Neural cell (in vitro differentiated cells): Measurements from ENCODE around the gene LLGL2. TPM values are rescaled to one million over a fixed set of nuclear protein-coding genes. Genes with fewer than 3 reads are reported as not detected.

ENCODE experiments used
- H2AFZ ChIP-seq: fragments of 200-600, 300-800 bp; sonication (generic), shearing (Covaris generic); 2 replicates; pipeline ENCODE4 v1.6.0; 2014; ENCODE audit warnings: low read depth, mild to moderate bottlenecking, antibody characterized with exemption, low read length, moderate library complexity
- H3F3A ChIP-seq: fragments of 200-600 bp; shearing (Covaris generic); 2 replicates; pipeline ENCODE4 v1.6.1; 2016; ENCODE audit warnings: mild to moderate bottlenecking, moderate library complexity, mixed read lengths, antibody characterized with exemption, low read length; ENCODE audit not compliant: insufficient read depth, poor library complexity, severe bottlenecking
- H3K27ac ChIP-seq: fragments of 200-600, 300-800 bp; sonication (generic), shearing (Covaris generic); 2 replicates; pipeline ENCODE4 v1.5.1; 2014; ENCODE audit warnings: mild to moderate bottlenecking, low read length, moderate library complexity
- H3K27me3 ChIP-seq: fragments of 300-800, 200-600 bp; sonication (generic), shearing (Covaris generic); 2 replicates; pipeline ENCODE4 v1.6.0; 2014; ENCODE audit warnings: mild to moderate bottlenecking, low read depth, low read length, moderate library complexity; ENCODE audit not compliant: insufficient read depth
- H3K36me3 ChIP-seq: fragments of 300-800, 200-600 bp; sonication (generic), shearing (Covaris generic); 2 replicates; pipeline ENCODE4 v1.5.1; 2014; ENCODE audit warnings: mild to moderate bottlenecking, antibody characterized with exemption, low read length, moderate library complexity; ENCODE audit not compliant: insufficient read depth
- H3K4me2 ChIP-seq: fragments of 300-800, 200-600 bp; sonication (generic), shearing (Covaris generic); 2 replicates; pipeline ENCODE4 v1.6.0; 2014; ENCODE audit warnings: mild to moderate bottlenecking, low read length
- H3K4me3 ChIP-seq: fragments of 300-800, 200-600 bp; sonication (generic), shearing (Covaris generic); 2 replicates; pipeline ENCODE4 v1.5.1; 2014; ENCODE audit warnings: mild to moderate bottlenecking, low read length, moderate library complexity
- H3K79me2 ChIP-seq: fragments of 200-600 bp; shearing (Covaris generic); replicated peaks from 2 replicates; pipeline ENCODE4 v1.6.0; 2014; ENCODE audit warnings: mild to moderate bottlenecking, low read length, moderate library complexity; ENCODE audit not compliant: insufficient read depth
- H3K9ac ChIP-seq: fragments of 300-800, 200-600 bp; sonication (generic), shearing (Covaris generic); 2 replicates; pipeline ENCODE4 v1.6.1; 2016; ENCODE audit warnings: mild to moderate bottlenecking, low read length, mixed read lengths
- H3K9me2 ChIP-seq: fragments of 200-600 bp; shearing (Covaris generic); 2 replicates; pipeline ENCODE4 v1.6.1; 2016; ENCODE audit warnings: mild to moderate bottlenecking, low read length, mixed read lengths; ENCODE audit not compliant: insufficient read depth
- H3K9me3 ChIP-seq: fragments of 200-600, 300-800 bp; sonication (generic), shearing (Covaris generic); 2 replicates; pipeline ENCODE4 v1.6.1; 2016; ENCODE audit warnings: mild to moderate bottlenecking, mixed run types, low read length, moderate library complexity, mixed read lengths
- H4K20me1 ChIP-seq: fragments of 200-600 bp; shearing (Covaris generic); 2 replicates; pipeline ENCODE4 v1.6.1; 2016; ENCODE audit warnings: mild to moderate bottlenecking, mixed run types; ENCODE audit not compliant: insufficient read depth
- CTCF ChIP-seq: fragments of 450-650 bp; IDR thresholded peaks from 2 replicates; pipeline ENCODE4 v1.5.1; 2014; ENCODE audit warnings: antibody characterized with exemption, mild to moderate bottlenecking, moderate library complexity; ENCODE audit not compliant: poor library complexity, severe bottlenecking
- EP300 ChIP-seq: fragments of 450-650 bp; conservative IDR thresholded peaks from 2 replicates; pipeline ENCODE4 v1.6.1; 2014; ENCODE audit warnings: antibody characterized with exemption, mild to moderate bottlenecking, moderate library complexity; ENCODE audit not compliant: poor library complexity, severe bottlenecking
- EZH2 ChIP-seq: fragments of 200-600, 300-800 bp; shearing (Covaris generic), sonication (generic); IDR thresholded peaks from 2 replicates; pipeline ENCODE4 v1.6.1; 2014; ENCODE audit warnings: antibody characterized with exemption, low read length, borderline replicate concordance, mild to moderate bottlenecking; ENCODE audit not compliant: insufficient read depth, poor library complexity, severe bottlenecking
- MXI1 ChIP-seq: fragments of 450-650 bp; conservative IDR thresholded peaks from 2 replicates; pipeline ENCODE4 v1.6.1; 2014; ENCODE audit warnings: antibody characterized with exemption, mild to moderate bottlenecking; ENCODE audit not compliant: poor library complexity, severe bottlenecking
- POLR2AphosphoS5 ChIP-seq: IDR thresholded peaks from 2 replicates; pipeline ENCODE4 v1.6.1; 2012
- RAD21 ChIP-seq: fragments of 450-650 bp; conservative IDR thresholded peaks from 2 replicates; pipeline ENCODE4 v1.6.1; 2014; ENCODE audit warnings: antibody characterized with exemption, mild to moderate bottlenecking, moderate library complexity
- REST ChIP-seq: IDR thresholded peaks from 2 replicates; pipeline ENCODE4 v1.6.1; 2012; ENCODE audit warnings: borderline replicate concordance
- SMC3 ChIP-seq: fragments of 450-650 bp; conservative IDR thresholded peaks from 2 replicates; pipeline ENCODE4 v1.6.1; 2014; ENCODE audit warnings: antibody characterized with exemption, mild to moderate bottlenecking, moderate library complexity; ENCODE audit not compliant: poor library complexity
- TAF1 ChIP-seq: IDR thresholded peaks from 2 replicates; pipeline ENCODE4 v1.6.1; 2012; ENCODE audit warnings: low read depth
- polyA plus RNA-seq: library from polyadenylated mRNA; depleted of rRNA; stranded (reverse); fragments of >200 nt; gene quantifications from 2 replicates; pipeline ENCODE4 v1.2.3, GENCODE V29; 2014

LLGL2 gene
- polyA plus RNA-seq, 1 donor from 2014 or later = 0.95 TPM

DNA sequence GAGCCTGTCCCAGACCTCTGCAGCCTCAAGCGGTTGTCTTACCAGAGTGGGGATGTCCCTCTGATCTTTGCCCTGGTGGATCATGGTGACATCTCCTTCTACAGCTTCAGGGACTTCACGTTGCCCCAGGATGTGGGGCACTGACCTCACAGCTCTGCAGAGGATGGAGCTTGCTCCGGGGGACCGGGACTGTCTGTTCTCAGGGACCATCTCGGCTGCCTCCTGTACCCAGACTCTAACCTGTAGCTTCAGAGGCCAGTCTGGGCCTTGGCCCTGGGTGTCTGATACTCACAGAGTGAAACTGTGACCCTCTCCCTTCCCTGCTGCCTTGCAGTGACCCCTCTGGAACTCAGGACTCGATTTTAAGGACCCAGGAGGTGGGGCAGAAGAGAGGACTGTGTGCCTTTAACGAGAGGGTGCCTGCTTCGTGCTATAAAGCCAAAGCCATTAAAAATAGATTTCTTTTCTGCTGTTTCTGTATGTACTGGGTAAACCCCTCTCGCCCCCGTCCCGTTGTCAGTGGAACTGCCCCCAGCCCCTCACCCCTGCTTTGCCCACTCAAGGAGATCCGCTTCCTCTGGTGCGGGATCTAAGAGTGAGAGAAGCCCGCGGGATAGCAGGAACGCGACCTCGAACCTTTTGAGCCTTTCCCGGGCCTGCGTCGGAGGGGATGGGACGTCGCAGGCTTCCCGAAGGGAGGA, 1.1 kb upstream of the LLGL2 start:
- no peak overlapping the region for H3K9ac ChIP-seq
- no peak overlapping the region for H3K27ac ChIP-seq

More for the DNA sequence above, 1.1 kb upstream of the LLGL2 start:
- no peaks in the 10 kb centered on the region for H3K36me3 ChIP-seq
- no peaks in the 10 kb centered on the region for H4K20me1 ChIP-seq
- H3F3A ChIP-seq = no peaks in the 10 kb centered on the region
- TF ChIP-seq POLR2AphosphoS5 = no peak
- no peak for TF ChIP-seq TAF1
- TF ChIP-seq REST = no peak
- TF ChIP-seq SMC3 = no peak
- TF ChIP-seq EZH2 = no peak
- TF ChIP-seq RAD21 = no peak
- no peak for TF ChIP-seq EP300
- no peak for TF ChIP-seq MXI1
- TF ChIP-seq CTCF = no peak
- H3K79me2 ChIP-seq = no peaks in the 10 kb centered on the region
- H3K9me2 ChIP-seq = no peaks in the 10 kb centered on the region
- H2AFZ ChIP-seq = no peak overlapping the region
- H3K4me3 ChIP-seq = peak overlapping the region; percentile 65
- no peak overlapping the region for H3K4me2 ChIP-seq
- no peaks in the 10 kb centered on the region for H3K9me3 ChIP-seq
- H3K27me3 ChIP-seq = peaks cover 33% of the 10 kb centered on the region
